Fibroblast of pulmonary artery (primary cell): Measurements from ENCODE around the gene TSPYL2.

Experiments used
- DNase-seq: peaks from one replicate; pipeline ENCODE4 v3.0.0-alpha.2; 2010; ENCODE audit warnings: low read depth
- H3K4me3 ChIP-seq: replicated peaks from 2 replicates; pipeline ENCODE4 v1.5.1; 2011; ENCODE audit warnings: low read depth, mild to moderate bottlenecking, control low read depth, low read length, moderate library complexity
- TF ChIP-seq, protein P1 (sequence below): IDR thresholded peaks from 2 replicates; pipeline ENCODE4 v1.5.1; 2011; ENCODE audit warnings: mild to moderate bottlenecking, control low read depth, low read length, inconsistent platforms; ENCODE audit errors: missing control alignments

TSPYL2 gene

DNA sequence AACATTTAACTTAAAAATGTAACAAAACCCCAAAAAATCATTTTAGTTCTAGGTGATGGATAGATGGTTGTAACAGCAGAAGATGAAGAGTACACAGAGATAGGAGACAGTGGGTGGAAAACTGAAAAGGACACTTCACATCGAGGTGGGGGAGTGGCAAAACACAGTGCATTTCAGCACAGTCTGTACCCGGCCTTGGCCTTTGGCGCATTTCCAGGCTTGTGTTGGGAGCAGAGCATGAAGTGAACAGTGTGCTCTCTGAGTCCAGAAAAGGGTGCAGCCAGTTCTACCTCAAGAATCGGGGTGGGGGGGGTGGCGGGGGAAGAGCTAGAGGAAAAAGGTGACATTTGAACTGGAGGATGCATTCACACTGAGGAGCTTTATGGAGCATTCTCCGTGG is 4.3 kb downstream of the TSPYL2 start:
- TF ChIP-seq, protein P1, sequence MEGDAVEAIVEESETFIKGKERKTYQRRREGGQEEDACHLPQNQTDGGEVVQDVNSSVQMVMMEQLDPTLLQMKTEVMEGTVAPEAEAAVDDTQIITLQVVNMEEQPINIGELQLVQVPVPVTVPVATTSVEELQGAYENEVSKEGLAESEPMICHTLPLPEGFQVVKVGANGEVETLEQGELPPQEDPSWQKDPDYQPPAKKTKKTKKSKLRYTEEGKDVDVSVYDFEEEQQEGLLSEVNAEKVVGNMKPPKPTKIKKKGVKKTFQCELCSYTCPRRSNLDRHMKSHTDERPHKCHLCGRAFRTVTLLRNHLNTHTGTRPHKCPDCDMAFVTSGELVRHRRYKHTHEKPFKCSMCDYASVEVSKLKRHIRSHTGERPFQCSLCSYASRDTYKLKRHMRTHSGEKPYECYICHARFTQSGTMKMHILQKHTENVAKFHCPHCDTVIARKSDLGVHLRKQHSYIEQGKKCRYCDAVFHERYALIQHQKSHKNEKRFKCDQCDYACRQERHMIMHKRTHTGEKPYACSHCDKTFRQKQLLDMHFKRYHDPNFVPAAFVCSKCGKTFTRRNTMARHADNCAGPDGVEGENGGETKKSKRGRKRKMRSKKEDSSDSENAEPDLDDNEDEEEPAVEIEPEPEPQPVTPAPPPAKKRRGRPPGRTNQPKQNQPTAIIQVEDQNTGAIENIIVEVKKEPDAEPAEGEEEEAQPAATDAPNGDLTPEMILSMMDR = no peak
- DNase-seq = peak; percentile 47

DNA sequence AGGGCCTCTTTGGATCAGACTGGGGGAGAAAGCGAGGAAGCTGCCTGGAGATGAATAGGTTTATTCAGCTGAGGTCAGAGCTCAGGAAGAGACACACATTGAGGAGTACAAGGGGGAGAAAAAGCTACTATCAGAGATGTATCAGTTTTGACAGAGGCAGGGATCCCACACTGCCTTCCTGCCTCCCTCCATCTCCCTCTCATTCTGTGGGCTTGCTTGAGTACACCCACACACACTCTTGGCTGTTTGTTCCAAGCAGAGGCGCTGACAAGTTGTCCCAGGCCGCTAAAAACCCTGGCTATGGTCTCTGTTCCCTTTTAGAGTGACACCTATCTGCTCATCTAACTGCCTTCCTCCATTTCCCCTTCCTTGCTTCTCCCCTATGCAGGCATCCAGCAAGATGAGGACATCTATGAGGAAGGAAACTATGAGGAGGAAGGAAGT is 5.2 kb downstream of the TSPYL2 start:
- TF ChIP-seq, protein P1 = no peak
- DNase-seq = no peak
- no peak overlapping the region for H3K4me3 ChIP-seq

More for the DNA sequence above, 4.3 kb downstream of the TSPYL2 start:
- H3K4me3 ChIP-seq = no peak overlapping the region

DNA sequence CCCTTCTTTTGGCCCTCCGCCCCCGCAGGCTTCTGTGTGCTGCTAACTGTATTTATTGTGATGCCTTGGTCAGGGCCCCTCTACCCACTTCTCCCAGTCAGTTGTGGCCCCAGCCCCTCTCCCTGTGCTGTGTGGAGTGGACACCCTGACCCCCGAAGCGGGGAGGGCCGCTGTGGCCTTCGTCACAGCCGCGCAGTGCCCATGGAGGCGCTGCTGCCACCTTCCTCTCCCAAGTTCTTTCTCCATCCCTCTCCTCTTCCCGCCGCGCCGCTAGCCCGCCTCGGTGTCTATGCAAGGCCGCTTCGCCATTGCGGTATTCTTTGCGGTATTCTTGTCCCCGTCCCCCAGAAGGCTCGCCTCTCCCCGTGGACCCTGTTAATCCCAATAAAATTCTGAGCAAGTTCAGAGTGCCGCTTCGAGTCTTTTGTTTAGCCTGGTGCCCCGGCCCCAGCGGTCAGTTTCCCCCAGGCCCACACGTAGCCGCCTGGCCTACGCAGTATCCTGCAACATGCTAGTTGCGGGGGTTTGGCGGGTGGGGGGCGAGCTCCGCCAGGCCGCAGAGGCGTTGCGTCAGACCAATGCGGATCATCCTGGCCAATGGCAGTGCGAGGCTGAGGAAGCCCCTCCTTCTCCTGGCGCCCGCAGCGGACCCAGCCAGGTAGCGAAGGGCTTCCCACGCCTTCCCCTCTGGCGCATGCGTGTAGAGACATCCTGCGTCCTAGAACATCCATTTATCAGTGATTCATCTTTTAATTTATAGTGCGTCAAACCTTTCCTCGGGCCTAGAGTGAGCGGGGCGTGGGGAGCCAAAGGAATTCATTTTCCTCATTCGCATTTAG is 6.2 kb downstream of the TSPYL2 start:
- H3K4me3 ChIP-seq = peak overlapping the region; percentile 40
- TF ChIP-seq, protein P1 = no peak
- DNase-seq = peak; percentile 86

DNA sequence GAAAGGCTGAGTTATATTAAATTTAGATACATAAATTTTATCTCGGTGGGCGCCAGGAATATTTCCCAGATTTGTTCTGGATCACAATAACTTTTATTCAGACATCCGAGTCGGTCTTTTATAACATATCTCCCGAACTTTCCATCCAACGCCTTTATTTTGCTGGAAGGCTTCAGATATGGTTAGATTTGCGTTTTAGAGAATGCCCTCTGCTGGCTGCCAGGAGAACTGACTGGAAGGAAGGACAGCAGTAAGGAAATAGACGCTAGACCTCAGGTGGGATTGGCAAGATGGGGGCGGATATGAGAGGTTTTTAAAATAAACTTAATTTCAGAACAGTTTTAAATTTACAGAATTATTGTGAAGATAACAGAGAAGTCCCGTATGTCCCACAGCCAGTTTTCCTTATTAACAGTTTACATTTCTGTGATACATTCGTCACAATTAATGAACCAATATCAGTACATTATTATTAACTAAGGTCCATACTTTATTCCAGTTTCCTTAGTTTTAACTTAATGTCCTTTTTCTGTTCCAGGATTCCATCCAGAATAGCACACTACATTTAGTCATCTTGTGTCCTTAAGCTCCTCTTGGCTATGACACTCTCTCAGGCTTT is 7.2 kb downstream of the TSPYL2 start:
- TF ChIP-seq, protein P1 = peak; percentile 75
- peak; percentile 75 for DNase-seq
- H3K4me3 ChIP-seq = peak overlapping the region; percentile 40

DNA sequence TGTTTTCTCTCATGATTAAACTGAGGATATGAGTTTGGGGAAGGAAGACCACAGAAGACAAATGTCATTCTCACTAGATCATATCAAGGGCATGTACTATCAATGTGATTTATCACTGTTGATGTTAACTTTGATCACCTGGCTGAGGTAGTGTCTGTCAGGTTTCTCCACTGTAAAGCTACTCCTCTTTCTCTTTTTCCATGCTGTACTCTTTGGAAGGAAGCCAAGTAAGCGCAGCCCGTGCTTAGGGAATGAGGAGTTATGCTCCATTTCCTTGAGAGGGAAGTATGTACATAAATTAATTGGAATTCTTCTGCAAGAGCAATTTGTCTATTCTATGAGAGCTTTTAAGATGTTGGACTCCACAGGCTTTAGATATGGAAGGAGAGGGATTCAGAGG is 7.8 kb downstream of the TSPYL2 start:
- no peak for DNase-seq
- H3K4me3 ChIP-seq = no peak overlapping the region
- TF ChIP-seq, protein P1 = no peak

DNA sequence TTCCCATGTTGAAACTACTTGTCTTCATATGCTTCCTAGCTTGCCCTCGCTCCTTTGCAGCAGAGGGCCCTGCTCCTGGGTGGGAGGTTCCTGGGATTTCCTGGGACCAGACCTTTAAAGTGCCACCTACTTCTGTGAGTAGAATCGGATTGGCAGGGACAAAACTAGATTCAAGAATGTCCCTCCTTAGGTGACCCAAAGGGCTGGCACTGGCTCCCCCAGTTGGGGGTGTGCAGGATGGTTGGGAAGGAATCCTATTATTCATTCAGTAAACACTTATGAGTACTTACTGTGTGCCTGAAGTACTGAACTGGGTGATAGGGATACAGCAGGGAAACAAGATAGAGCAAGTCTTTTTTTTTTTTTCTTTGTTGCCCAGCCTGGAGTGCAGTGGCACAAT is 9.2 kb downstream of the TSPYL2 start:
- no peak for DNase-seq
- TF ChIP-seq, protein P1 = no peak
- no peak overlapping the region for H3K4me3 ChIP-seq
